DMS 273 (cell line): ENCODE measurements around the gene LRRFIP2.
"Not testable (repeated sequence)": the region's sequence is repeated elsewhere in the genome, so short reads cannot be mapped to it uniquely, and the experiment has no call there.

Experiments
- DNase-seq: peaks from one replicate; lab custom pipeline; 2025; ENCODE audit not compliant: unreplicated experiment; lab: John Stamatoyannopoulos, UW

Gene LRRFIP2

DNA sequence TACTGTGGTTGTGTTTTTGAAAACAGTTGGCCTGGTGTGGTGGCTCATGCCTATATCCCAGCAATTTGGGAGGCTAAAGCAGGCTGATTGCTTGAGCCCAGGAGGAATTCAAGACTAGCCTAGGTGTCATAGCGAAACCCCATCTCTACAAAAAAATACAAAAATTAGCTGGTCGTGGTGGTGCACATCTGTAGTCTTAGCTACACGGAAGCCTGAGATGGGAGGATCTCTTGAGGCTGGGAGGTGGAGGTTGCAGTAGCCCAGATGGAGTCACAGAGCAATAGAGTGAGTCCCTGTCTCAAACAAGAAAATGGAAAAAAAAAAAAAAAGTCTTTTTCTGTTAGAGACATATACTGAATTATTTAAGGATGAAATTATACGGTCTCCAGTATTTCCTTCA lies 14.7 kb upstream of the LRRFIP2 start:
- no peak for DNase-seq

DNA sequence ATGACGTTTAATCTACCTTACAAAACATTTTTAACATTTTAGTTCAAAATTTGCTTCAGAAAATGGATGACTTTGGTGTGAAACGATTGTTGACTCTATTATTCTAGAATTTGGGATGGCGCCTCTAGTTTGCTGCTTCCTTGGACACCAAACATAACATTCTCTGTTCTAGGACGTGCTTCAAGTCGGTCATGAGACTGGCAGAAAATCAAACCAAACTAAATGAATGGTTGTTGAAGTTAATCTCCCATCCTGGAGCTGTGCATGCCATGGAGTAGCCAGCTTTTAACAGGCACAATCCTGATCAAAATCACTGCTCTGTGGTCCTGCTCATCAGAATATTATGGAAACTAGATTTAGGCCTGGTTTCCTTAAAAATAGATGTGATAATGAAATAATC lies 9.6 kb upstream of the LRRFIP2 start:
- no peak for DNase-seq

DNA sequence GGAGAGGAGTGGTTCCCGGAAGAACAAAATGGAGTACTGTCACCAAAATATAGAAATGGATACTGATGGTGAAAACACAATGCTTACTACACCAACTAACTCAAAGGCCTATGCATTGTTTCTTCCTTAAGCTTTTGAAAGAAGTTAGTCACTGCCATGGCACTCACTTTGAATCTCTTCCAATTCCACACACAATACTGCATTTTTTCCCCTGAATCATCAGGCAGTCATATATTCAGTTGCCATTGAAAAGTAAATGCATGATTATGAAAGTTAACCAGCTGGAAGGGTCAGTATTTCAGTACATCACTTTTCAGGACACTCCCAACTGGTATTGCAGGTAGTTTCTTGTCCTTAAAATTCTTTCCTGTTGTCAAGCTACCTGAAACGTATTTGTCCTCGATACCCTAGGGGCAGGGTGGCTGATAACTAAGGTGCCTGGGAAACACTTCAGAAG lies 9.0 kb upstream of the LRRFIP2 start:
- no peak for DNase-seq

DNA sequence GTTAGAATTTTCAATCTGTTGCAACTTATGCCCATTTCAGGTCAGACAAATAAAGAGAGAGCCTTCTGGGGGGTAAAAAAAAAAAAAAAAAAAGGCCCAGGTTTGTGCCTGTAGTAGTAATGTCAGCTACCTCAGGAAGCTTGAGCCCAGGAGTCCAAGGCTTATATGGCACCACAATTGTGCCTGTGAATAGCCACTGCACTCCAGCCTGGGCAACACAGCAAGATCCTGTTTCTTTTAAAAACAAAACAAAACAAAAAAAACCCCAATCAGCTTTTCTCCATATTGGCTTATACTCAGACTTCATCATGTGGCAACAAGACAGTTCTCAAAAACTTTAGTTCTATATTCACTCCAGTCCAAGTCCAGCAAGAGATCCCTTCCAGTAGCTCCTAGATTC lies 8.4 kb upstream of the LRRFIP2 start:
- no peak for DNase-seq

DNA sequence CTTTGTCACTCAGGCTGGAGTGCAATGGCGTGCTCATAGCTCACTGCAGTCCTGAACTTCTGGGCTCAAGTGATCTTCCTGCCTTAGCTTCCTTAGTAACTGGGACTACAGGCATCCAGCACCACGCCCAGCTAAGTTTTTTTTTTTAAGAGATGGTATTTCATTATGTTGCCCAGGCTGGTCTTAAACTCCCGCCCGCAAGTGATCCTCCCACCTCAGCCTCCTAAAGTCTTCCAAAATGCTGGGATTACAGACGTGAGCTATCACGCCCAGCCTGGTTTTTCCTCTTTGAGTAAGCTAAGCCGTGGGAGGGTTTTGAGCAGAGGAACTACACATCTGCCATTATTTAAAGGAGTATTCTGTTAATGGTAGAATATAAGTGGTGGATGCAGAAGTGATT lies 7.4 kb upstream of the LRRFIP2 start:
- no peak for DNase-seq

DNA sequence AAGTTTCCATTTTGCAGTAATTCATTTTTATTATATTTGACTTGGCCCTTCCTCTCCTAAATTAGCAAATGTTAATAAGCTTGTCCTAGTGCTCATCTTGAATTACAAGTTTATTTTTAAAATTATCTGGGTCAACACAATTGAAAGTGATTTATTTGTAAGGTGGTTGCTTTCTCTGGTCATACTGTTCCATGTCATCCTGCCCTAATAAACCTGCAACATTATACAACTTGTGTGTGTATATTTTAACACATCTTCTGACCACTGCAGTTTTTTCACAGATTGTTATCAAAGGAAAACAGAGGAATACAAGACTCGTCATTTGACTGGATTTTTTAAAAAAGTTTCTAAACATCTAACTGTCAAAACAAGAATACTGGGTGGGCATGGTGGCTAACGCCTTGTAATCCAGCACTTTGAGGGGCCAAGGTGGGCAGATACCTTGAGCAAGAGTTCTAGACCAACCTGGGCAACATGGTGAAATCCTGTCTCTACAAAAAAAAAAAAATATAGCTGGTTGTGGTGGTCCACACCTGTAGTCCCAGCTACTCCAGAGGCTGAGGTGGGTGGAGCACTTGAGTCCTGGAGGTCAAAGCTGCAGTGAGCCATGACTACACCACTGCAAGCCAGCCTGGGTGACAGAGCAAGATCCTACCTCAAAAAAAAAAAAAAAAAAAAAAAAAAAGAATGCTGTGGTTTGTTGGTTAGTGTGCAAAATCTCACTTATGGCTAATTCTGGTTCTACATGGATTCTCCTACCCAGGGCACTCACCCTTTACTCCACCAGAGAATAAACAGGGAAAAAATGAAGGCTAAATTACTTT lies 5.0 kb upstream of the LRRFIP2 start:
- no peak for DNase-seq

DNA sequence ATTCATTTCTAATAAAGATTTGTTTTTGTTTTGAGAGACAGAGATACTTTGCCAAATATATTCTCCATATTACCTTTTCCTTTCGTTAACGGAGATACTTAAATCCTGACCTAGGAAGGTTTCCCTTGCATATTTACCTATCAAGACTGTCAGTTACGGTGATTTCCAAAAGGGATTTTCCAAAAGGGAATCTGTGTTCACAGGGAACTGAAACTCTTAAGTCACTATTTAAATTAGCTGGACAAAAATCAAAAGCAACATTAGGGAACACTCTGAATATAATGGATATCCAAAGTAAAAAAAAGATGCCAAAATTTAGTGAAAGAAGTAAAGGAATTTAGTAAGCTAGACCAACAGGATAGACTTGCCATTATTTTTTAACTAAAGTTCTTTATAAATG lies 576 bp downstream of the LRRFIP2 start:
- no peak for DNase-seq

DNA sequence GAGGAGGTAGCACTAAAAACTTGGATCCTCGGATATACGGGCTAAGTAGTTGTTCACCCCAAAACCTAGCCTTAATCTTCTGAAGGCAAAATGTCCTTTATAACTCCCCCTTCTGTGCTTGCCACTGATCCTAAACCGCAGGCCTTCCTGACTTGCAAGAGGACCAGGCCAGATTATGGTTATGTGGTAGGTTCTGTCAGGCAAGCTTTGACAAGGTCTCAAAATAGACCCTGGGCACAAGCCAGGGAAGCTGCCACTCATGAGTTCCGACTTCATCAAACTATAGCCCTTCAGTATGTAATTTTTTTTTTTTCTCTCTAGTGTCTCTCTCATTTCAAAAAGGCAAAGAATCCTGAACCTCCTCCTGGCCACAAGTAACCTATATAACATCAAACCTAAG lies 3.2 kb downstream of the LRRFIP2 start:
- no peak for DNase-seq

DNA sequence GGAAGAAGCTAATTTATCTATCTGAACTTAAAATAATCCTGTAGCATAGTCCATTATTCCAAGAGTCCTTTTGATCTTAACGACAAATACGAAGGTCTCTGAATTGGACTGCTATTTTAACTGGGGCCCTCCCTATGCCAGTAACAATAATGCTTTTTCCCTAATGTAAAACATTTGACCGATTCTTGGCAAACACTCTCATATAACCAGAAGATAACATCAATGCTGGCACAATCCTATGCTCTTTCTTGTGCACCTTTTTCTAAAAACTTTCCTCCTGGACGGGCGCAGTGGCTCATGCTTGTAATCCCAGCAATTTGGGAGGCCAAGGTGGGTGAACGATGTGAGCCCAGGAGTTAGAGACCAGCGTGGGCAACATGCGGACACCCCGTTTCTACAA lies 3.9 kb downstream of the LRRFIP2 start:
- no peak for DNase-seq

DNA sequence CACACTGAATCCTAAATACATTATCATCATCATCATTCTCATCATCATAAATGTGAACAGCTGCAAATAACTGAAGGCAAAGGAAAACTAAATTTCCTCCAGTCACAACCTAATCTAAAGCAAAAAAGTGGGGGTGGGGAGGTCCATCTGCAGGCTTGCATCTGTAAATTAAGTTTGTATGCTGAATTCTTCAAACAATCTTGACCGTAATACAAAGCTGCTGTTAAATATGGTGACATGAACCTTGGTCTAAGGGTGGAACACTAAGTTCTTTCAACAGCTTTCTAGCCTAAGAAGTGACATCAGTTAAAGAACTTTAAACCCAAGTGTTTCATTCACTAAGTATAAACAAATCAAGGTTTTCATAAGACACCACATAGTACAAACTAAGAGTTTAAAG lies 4.3 kb downstream of the LRRFIP2 start:
- DNase-seq, result no peak

DNA sequence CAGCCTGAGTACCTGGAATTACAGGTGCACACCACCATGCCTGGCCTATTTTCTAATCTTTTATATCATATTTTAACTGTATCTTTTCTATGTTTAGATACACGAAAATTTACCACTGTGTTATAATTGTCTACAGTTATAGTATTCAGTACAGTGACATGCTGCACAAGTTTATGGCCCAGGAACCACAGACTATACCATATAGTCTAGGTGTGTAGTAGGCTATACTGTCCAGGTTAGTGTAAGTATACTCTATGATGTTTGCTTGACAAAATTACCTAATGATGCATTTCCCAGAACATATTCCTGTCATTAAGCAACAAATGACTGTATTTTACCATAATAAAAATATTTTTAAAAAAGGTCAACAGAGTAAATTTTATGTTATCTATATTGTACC lies 5.5 kb downstream of the LRRFIP2 start:
- no peak for DNase-seq

DNA sequence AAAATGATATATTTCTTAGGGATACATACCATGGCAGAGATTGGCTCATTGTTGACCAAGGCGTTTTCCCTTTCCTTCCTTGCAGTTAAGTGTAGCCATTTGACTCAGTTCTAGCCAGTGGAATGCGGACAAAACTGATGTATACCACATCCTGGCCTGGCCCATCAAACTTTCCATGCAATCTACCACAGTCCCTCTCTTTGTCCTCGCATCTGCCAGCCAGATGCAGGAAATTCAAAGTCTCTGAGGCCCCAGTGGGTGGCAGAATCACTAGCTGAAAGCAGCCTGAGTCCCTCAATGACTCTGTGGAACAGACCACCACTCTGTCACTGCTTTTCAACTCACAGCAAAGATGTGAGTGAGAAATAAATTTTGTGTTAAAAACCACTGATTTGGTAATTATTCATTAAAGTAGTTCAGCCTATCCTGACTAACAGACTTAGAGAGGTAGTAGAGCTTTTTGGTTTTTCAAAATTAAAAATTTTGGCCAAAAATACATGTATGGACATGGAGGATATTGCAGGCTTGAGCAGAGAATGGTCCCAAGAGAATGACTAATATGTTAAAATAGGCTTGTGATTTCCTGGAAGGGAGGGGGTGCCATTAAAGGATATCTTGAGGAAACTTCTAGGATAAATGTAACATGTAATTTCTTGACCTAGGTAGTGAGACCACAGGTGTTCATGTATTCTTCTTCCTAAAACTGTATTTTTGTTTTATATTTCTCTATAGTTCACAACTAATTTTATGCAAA lies 10.9 kb downstream of the LRRFIP2 start:
- DNase-seq, result no peak

DNA sequence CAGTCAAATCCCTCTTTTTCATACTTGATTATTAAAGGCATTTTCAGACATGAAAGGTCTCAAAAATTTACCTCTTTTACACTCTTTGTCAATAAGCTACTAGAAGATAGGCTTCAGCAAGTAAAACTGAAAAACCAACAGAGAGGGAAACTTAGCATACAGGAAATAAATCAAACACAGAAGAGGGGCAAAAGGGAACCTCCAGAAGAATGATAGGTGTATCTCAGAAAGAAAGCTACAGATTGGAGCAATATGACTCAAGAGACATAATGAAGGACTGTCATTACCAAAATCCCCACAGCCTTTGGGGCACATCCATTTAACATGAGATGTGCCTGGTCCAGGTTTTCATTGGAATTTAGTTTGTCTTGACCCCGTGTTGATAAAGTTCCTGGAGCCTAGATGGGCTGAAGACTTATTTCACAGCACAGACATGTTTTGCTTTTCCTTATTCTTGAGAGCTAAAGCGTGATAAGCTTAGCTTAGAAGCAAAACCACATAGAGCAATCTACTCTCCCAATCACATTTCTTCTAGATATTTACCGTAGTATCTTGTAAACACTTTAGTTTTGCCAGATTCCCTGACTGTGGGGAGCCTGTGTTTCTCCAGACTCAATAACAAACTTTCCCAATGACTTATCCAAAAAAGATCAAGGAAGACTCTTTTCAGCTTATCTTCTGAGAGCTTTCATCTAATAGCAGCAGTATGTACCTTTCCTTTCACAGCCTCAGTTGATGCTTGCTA lies 11.7 kb downstream of the LRRFIP2 start:
- no peak for DNase-seq

DNA sequence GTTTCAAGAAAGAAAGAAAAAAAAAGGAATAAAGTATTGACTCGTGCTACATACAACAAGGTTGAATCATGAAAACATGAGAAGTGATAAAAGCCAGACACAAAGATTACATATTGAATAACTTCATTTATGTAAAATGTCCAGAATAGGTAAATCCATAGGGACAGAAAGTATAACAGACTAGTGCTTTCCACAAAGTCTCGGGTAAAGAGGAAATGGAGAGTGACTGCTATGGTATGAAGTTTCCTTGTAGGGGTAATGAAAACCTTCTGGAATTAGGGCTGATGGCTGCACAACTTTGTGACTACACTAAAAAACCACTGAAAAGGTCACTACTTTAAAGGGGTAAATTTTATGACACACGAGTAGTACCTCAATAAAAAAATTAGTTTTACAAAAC lies 13.0 kb downstream of the LRRFIP2 start:
- no peak for DNase-seq

DNA sequence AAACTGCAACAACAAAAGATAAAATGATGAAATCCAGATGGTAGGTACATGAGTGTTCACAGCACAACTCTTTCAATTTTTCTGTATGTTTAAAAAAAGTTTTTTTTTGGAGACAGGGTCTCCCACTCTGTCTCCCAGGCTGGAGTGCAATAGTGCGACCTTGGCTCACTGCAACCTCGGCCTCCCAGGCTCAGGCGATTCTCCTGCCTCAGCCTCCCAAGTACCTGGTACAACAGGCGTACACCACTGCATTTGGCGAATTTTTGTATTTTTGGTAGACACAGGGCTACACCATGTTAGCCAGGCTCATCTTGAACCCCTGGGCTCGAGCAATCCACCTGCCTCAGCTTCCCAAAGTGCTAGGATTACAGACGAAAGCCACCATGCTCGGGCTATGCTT lies 18.6 kb downstream of the LRRFIP2 start:
- no peak for DNase-seq

DNA sequence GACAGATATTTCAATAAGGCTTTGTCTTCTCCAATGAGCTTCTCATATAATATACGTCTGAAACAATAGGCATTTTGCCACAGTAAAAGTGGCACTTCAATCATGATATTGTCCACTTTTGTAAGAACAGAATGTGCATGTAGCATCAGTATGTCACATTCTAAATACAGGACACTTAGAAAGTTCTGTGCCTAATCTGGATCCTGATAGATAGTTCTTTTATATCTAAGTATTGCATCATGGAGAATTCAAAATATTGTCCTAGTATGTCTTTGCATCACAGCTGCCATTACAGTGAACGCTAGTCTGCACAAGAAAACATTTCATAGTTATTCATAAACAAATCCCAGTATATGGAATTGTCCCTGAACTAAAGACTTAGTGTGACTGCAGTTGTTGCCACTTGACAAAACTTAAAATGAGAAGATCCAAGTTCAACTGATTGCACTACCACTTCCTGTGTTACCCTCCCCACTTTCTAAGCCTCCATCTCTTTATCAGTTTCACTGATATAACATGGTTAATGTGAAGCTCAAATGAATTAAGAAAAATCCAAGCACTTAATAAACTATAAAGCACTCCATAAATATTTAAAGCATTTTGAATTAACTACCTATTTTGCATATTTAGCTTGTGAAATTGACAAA lies 19.6 kb downstream of the LRRFIP2 start:
- DNase-seq, result no peak

DNA sequence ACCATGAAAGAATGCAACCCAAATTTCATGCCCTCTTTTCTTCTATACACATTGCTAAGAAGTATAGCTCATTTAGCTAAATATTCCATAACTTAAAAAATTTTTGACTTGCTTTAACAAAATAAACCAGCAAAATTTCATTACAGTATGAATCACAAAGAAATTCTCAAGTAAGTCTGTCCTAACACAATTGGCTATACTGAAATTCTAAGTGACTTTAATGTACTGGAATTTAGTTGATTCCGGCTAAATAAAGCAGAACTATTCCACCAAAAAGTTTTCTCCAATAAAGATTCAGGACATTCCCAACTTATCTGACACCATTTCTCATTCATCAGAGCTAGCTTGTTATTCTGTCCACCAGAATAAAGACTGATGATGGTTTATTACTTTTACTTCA lies 23.8 kb downstream of the LRRFIP2 start:
- no peak for DNase-seq

DNA sequence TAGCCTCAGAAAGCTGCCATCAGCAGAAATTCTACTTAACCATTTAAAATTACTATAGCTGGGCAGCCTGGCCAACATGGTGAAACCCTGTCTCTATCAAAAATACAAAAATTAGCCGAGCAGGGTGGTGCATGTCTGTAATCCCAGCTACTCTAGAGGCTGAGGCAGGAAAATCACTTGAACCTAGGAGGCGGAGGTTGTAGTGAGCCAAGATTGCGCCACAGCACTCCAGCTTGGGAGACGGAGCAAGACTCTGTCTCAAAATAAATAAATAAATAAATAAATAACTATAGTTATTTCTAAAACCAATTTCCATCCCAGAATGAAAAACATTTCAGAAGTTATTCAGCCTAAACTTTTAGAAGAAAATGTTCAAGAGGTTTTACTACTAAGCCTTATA lies 25.1 kb downstream of the LRRFIP2 start:
- no peak for DNase-seq

DNA sequence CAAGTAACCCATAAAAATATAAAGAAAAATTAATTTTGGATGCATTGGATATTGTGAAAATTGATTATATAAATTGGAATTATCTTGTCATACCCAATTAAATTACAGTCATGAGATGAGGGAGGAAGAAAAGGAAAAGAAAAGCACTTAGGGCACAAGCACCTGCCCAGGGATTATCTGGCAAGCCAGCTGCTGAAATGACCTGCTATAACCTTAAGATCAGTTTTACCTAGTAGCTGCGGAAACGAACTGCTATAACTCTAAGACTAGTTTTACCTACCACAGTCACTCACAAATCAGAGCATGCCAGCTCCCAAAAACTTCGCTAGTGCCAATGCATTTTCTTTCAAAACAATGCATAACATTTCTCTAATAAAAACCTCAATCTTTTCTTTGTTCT lies 26.2 kb downstream of the LRRFIP2 start:
- no peak for DNase-seq

DNA sequence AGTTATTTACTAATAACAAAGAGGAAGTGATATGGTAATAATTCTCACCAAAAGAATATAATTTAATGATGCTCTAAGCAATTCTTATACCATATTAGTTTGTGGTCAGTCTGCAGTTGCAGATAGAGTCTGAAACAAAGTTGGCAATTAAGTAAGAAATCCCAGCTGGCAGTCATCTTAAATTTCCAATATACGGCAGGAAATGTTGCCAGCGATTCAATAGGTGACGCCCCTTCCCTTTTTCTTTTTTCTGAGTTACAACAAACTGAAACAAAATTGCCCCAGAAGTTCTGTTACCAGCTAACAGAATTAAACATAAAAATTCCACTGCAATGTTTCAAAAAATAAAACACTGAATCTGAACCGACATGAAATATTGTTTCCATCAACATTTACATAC lies 26.7 kb downstream of the LRRFIP2 start:
- no peak for DNase-seq

DNA sequence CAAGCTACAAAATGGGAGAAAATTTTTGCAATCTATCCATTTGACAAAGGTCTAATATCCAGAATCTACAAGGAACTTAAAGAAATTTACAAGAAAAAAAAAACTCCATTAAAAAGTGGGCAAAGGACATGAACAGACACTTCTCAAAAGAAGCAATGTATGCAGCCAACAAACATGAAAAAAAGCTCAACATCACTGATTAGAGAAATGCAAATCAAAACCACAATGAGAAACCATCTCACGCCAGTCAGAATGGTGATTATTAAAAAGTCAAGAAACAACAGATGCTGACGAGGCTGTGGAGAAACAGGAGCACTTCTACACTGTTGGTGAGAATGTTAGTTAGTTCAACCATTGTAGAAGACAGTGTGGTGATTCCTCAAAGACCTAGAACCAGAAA lies 27.5 kb downstream of the LRRFIP2 start:
- not testable (repeated sequence) for DNase-seq
